GF-D8 (cell line): ENCODE measurements around the gene ADPGK.
"Not testable (repeated sequence)": the region's sequence is repeated elsewhere in the genome, so short reads cannot be mapped to it uniquely, and the experiment has no call there.

Experiments
- DNase-seq: peaks from one replicate; lab custom pipeline; 2025; lab: John Stamatoyannopoulos, UW

ADPGK gene

GRCh38 chr15:72783640-72784455, at the start of gene ADPGK:
TSS of gene ADPGK (minus strand) at chr15:72783758. CDS start at chr15:72783691, 67 bp downstream.
- DNase-seq, result peak; percentile 65

DNA sequence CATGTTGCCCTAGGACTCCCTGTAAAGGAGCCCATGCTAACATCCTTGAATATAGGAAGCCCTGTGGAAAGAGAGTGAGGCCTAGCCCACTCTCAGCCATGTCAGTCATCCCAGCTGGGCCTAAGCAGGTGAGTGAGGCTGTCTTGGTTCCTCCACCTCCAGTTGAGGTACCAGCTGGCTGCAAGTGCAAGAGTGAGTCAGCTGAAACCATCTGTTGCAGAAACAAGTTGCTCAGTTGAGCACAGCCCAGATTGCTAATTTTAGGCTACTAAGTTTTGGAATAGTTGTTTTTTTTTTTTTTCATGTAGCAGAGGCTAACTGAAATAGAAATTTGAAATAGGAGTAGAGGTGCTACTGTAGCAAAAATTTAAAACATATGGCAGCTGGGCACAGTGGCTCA, 43.7 kb upstream of the ADPGK start:
- no peak for DNase-seq

- no peak for DNase-seq
Measured at GRCh38 chr15:72826611-72827010, 43.1 kb upstream of the ADPGK start.

DNA sequence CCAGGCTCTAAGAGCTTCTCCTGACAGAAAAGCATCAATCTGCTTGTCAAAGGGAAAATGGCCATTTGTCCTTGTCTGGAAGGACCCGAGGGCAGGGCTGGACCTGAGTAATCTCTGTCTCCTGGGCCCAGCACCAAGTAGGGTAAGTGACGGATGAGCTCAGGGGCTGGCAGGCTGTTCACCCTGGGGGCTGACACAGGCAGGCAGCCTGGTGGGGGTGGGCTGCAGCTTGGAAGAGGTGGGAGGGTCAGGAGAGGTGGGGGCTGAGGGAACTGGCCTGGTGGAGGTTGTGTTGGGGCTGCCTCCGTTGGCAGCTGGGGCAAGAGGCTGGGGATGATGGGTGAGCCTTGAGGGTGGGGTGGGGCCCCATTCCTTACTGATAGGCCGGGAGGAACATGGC, 42.3 kb upstream of the ADPGK start:
- DNase-seq, result no peak

DNA sequence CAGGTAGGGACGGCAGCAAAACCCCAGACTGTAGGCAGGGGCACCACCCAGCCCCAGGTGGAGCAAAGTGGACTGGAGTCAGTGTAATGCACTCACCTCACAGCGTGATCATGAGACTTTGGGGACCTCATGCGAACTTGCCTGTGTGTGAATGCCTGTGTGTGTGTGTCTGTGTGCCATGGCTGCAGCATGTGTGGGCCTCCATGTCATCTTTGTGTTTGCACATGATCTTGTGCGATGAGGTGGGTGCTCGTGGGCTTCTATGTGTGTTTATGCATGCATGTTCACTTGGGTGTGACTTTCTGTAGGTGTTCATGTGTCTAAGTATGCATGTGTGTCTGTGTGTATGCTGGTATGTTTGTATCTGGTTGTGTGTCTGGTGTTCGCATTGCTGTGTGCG, 41.2 kb upstream of the ADPGK start:
- DNase-seq, result no peak

DNA sequence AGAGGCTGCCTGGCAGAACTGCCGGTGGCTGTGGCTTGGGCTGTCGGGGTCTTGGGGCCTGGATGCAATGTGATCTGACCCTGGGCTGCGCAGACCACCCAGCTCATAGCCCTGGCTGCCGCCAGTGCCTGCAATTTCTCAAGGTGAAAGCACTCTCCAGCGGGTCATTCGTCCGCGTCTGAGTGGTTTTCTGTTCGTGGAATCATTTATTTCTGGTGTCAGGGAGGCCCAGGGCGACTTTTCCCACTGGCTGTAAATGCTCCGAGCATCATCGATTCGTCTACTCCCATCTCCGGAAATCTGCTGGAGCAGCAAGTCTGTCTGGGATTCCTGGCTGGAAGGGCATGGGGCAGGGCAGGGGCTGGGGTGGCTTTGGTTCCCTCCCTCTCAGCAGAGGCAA, 40.6 kb upstream of the ADPGK start:
- no peak for DNase-seq

GRCh38 chr15:72820278-72820677, 36.7 kb upstream of the ADPGK start:
- DNase-seq, result no peak

DNA sequence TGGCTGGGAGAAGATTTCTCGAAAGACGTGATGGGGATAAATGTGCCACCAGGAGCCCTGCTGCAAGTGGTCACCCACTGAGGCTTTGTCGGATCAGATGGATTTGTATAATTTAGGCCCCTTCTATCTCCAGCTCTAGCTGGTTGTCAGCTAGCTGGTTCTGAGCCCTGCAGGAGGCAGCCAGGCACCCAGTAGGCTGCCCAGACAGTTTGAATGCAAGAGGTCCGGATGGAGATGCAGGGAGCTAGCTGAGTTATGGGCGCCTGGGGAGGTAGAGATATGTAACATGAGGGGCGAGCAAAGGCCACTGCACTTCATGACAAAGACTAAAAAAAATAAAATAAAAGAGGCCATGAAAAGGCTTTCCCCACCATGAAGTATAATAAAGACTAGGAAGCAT, 35.1 kb upstream of the ADPGK start:
- DNase-seq, result no peak

DNA sequence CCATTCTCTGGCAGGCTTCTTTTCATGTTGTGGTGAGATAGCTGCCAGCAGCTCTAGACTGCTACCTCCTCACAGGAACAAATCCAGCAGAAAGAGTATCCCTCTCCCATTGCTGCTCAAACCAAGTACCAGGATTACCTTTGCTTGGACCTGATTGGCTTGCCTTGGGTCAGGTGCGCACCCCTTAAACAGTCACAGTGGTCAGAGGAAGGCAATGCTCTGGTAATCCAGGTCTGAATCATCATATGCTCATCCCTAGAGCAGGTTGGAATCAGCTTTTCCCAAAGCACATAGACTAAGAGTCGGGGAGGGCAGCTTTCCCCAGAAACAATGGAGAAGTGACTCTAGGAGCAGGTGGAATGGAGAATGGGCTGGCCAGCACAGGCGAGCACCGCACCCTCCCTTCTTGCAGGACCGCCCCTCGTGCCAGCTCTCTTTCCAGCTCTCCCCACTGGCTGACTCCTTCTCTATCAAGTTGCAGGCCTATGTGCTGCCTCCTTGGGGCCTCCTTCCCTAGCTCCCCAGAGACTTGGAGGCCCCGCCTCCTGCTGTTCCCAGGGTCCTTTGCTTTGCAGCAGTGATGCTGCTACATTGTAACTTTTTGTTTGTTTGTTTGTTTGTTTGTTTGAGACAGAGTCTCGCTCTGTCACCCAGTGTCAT, 29.9 kb upstream of the ADPGK start:
- DNase-seq, result no peak

GRCh38 chr15:72809329-72809728, 25.8 kb upstream of the ADPGK start:
- DNase-seq, result no peak

- not testable (repeated sequence) for DNase-seq
Measured at GRCh38 chr15:72807346-72807745, 23.8 kb upstream of the ADPGK start.

DNA sequence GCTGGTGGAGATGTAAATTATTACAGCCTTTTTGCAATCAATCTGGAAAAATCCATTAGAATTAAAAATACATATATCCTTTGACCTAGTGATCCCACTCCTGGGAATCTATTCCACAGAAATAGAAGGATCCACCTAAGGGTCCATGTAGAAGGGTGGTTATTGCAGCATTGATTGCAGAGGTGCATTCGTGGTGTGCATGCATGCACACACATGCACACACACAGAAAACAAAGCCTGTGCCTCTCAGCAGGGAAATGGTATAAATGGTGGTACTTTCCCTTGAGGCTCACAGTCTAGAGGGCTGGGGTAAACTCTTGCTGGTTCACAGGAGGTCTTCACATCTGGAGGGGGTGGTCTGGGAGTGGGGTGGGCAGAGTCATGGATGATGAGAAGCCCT, 19.4 kb upstream of the ADPGK start:
- DNase-seq, result no peak

GRCh38 chr15:72801590-72802325, 18.2 kb upstream of the ADPGK start:
- DNase-seq, result no peak

- no peak for DNase-seq
Measured at GRCh38 chr15:72800833-72801481, 17.4 kb upstream of the ADPGK start.

GRCh38 chr15:72797834-72798233, 14.3 kb upstream of the ADPGK start:
- no peak for DNase-seq

DNA sequence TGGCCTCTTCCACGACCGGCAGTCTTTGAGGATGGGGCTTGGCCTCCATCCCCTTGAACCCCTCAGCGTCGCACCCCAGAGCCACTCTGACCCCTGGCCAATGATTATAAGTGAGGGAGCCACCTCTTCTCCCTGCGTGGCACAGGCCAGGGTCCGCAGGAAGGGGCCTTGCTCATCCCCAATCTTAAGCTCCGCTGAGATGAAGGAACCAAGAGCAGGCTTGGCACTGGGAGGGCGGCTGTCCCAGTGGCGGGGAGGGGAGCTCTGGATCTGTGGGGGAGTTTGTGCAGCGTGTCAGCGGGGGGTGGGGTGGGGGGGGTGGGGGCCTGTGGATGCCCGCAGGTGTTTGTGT, 13.8 kb upstream of the ADPGK start:
- DNase-seq, result no peak

DNA sequence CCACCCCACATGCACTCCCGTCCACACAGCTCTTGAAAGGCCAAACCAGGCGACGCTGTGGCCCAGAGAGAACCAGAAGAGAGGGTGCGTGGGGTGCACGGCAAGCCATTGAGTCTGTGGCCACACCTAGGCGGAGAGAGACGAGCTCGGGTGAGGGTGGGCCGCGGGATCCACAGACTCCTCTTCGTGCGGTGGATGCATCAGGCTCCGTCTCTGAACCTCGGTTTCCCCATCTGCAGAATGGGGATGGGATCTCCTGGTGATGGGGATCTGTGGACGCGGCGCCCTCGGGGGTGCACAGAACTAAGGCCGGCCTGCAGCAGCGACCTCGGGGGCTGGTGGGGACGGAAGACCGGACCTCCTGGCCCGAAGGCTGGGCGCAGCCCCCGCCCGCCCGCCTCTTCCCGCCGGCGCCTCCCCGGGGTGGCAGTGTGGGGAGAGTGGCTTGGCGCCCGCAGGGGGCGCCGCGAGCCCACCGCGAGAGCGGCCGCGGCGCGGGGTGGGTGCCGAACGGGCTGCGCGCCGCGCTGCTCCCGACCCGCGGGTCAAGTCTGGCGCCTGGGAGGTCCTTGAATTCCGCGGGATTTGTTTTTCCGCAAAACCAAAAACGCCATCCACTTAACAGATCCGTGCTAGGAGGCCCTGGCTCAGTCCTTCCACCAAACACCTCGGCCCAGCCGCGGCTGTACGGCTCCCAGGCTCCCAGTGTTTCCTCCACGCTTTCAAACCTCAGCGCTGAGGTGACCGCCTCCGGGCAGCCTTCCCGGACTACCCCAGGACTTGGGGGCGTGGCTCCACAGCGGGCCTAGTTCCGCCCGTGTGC, 13.2 kb upstream of the ADPGK start:
- no peak for DNase-seq

DNA sequence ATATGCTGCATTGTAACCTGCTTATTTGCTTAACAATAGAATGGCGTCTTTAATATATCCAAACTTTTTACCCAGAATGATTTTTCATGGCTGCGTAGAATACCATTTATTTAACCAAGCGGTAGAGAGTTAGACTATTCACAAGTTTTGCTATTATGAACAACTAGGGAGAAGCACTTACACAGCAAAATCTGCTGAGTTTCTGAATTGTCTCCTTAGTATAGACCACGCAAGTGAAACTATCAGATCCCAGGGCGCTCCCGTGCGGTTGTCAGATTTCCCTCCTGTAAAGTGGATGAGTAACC, 12.6 kb upstream of the ADPGK start:
- DNase-seq, result no peak

- no peak for DNase-seq
Measured at GRCh38 chr15:72793766-72794660, 10.5 kb upstream of the ADPGK start.

GRCh38 chr15:72792431-72792830, 8.9 kb upstream of the ADPGK start:
- DNase-seq, result no peak
